ENCODE data around the gene DLG5. TPM values are rescaled to one million over a fixed set of nuclear protein-coding genes. Genes with fewer than 3 reads are reported as not detected.

The DLG5 gene
- total and polyA plus RNA-seq, 9 of the 15 experiments (the other 6 are each of a cell fraction or from before 2014, with no cell fraction given) = 1.4 to 26.8 (median 11.2) TPM

DNA sequence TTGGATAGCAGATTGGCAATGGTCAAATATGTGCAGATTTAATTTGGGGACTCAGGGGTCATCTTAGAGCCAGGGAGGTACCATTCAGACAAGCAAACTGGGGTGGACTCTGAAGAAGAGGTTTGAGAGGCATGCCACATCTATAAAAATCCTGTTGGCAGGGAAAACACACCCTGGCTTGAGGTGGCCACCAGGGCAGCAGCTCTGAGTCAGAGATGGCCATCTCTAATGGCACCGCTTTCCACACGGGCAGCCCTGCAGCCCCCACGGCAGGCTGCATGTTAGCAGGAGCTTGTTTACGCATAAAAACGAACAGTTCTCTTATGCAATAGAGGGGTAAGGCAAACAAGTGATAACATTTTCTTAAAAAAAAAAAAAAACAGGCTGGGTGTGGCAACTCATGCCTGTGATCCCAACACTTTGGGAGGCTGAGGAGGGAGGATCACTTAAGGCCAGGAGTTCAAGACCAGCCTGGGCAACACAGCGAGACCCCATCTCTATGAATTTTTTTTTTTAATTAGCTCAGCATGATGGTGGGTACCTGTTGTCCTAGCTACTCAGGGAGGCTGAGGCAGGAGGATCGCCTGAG, 14.9 kb downstream of the DLG5 start (continued):
- TF ChIP-seq SIN3B (IDR thresholded peaks at IDR 0.05; ENCODE audit: low read depth) (no peak), CHD4 (IDR thresholded peaks at IDR 0.05; ENCODE audit: insufficient read depth, insufficient replicate concordance, low read depth, low read length, poor library complexity, severe bottlenecking) (peak; percentile 17), ZNF197 (CRISPR knock-in tag; IDR thresholded peaks at IDR 0.05; ENCODE audit: low read depth) (0 out of 2 replicates have a peak, but pooled peaks have one; percentile 41), ZNF766 (CRISPR knock-in tag; conservative IDR thresholded peaks at IDR 0.05) (peak; percentile 75; the same call in 1 of the 2 replicates), BRF1 (IDR thresholded peaks at IDR 0.05; ENCODE audit: borderline replicate concordance, extremely low read depth, insufficient read length) (no peak), POLR2AphosphoS5 (IDR thresholded peaks at IDR 0.05; ENCODE audit: control insufficient read depth, insufficient read depth, low read depth, low read length) (no peak), NFXL1 (CRISPR knock-in tag; IDR thresholded peaks at IDR 0.05) (0 out of 2 replicates have a peak, but pooled peaks have one; percentile 73), CTBP1 (IDR thresholded peaks at IDR 0.05; ENCODE audit: borderline replicate concordance) (peak; percentile 78), SIRT6 (IDR thresholded peaks at IDR 0.05; ENCODE audit: low read depth, low read length) (no peak), NONO (IDR thresholded peaks at IDR 0.05; ENCODE audit: low read depth in 2 of 2, low read length in 1 of 2) (peak in 1 of 2 experiments; percentile 90; a peak in 2 of 4 replicates), BACH1 (tag; IDR thresholded peaks at IDR 0.05) (peak; percentile 75; the same call in 1 of the 2 replicates), KLF13 (tag; IDR thresholded peaks at IDR 0.05; ENCODE audit: borderline replicate concordance, low read depth) (peak; percentile 11; the same call in 1 of the 2 replicates), MYC (IDR thresholded peaks at IDR 0.05; ENCODE audit: low read depth, low read length) (peak; percentile 63), MYC (CRISPR knock-in tag; IDR thresholded peaks at IDR 0.05; ENCODE audit: borderline replicate concordance, low read depth) (no peak), ZNF165 (CRISPR knock-in tag; IDR thresholded peaks at IDR 0.05; ENCODE audit: borderline replicate concordance) (0 out of 2 replicates have a peak, but pooled peaks have one; percentile 18), HMGN3 (IDR thresholded peaks at IDR 0.05; ENCODE audit: borderline replicate concordance, extremely low read depth, insufficient read length, low read depth, low read length) (no peak), GATAD2A (IDR thresholded peaks at IDR 0.05) (0 out of 2 replicates have a peak, but pooled peaks have one; percentile 71), ZKSCAN3 (CRISPR knock-in tag; IDR thresholded peaks at IDR 0.05) (0 out of 2 replicates have a peak, but pooled peaks have one; percentile 35), DPF2 (IDR thresholded peaks at IDR 0.05) (peak; percentile 85), DIDO1 (tag; IDR thresholded peaks at IDR 0.05; ENCODE audit: low read depth) (0 out of 2 replicates have a peak, but pooled peaks have one; percentile 22)
- TF ChIP-seq, protein P1, sequence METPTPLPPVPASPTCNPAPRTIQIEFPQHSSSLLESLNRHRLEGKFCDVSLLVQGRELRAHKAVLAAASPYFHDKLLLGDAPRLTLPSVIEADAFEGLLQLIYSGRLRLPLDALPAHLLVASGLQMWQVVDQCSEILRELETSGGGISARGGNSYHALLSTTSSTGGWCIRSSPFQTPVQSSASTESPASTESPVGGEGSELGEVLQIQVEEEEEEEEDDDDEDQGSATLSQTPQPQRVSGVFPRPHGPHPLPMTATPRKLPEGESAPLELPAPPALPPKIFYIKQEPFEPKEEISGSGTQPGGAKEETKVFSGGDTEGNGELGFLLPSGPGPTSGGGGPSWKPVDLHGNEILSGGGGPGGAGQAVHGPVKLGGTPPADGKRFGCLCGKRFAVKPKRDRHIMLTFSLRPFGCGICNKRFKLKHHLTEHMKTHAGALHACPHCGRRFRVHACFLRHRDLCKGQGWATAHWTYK (CRISPR knock-in tag; IDR thresholded peaks at IDR 0.05) = peak; percentile 93
- TF ChIP-seq, protein P2, sequence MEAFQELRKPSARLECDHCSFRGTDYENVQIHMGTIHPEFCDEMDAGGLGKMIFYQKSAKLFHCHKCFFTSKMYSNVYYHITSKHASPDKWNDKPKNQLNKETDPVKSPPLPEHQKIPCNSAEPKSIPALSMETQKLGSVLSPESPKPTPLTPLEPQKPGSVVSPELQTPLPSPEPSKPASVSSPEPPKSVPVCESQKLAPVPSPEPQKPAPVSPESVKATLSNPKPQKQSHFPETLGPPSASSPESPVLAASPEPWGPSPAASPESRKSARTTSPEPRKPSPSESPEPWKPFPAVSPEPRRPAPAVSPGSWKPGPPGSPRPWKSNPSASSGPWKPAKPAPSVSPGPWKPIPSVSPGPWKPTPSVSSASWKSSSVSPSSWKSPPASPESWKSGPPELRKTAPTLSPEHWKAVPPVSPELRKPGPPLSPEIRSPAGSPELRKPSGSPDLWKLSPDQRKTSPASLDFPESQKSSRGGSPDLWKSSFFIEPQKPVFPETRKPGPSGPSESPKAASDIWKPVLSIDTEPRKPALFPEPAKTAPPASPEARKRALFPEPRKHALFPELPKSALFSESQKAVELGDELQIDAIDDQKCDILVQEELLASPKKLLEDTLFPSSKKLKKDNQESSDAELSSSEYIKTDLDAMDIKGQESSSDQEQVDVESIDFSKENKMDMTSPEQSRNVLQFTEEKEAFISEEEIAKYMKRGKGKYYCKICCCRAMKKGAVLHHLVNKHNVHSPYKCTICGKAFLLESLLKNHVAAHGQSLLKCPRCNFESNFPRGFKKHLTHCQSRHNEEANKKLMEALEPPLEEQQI (IDR thresholded peaks at IDR 0.05) = peak; percentile 51; the same call in 1 of the 2 replicates
- TF ChIP-seq, protein P3, sequence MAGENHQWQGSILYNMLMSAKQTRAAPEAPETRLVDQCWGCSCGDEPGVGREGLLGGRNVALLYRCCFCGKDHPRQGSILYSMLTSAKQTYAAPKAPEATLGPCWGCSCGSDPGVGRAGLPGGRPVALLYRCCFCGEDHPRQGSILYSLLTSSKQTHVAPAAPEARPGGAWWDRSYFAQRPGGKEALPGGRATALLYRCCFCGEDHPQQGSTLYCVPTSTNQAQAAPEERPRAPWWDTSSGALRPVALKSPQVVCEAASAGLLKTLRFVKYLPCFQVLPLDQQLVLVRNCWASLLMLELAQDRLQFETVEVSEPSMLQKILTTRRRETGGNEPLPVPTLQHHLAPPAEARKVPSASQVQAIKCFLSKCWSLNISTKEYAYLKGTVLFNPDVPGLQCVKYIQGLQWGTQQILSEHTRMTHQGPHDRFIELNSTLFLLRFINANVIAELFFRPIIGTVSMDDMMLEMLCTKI (IDR thresholded peaks at IDR 0.05; ENCODE audit: partially characterized antibody) = no peak
